H1 (cell line): ENCODE measurements around the gene FAM181A. TPM values are rescaled to one million over a fixed set of nuclear protein-coding genes. Genes with fewer than 3 reads are reported as not detected.

ENCODE experiments used
- CTCF ChIA-PET: fragments of 300-600 bp; sonication (Branson Sonifier 250); formaldehyde crosslinking; loops from one replicate; lab custom pipeline; 2021; ENCODE audit not compliant: partially characterized antibody; lab: Charles Lee
- POLR2A ChIA-PET: fragments of 300-600 bp; sonication (Branson Sonifier 250); formaldehyde crosslinking; loops from one replicate; lab custom pipeline; 2021; ENCODE audit warnings: inconsistent platforms; ENCODE audit not compliant: partially characterized antibody; lab: Charles Lee
- DNase-seq, 2 experiments: peaks; one replicate each; pipeline versions ENCODE4 v3.0.0 to v3.0.0-alpha.2; 2010 to 2022; ENCODE audit warnings: low spot score in 2 of 2, low read depth in 1 of 2, mixed read lengths in 1 of 2
- FAIRE-seq: peaks from 2 replicates; lab custom pipeline; 2011; peaks lifted over from hg19 to GRCh38; lab: Jason Lieb, UNC
- H2AFZ ChIP-seq: 2 replicates; pipeline ENCODE4 v1.8.1; 2012; ENCODE audit warnings: low read length, inconsistent platforms
- H2AK5ac ChIP-seq: 2 replicates; pipeline ENCODE4 v1.6.1; 2013; ENCODE audit warnings: low read depth, low read length
- H2BK120ac ChIP-seq: replicated peaks from 2 replicates; pipeline ENCODE3; 2013; ENCODE audit warnings: low read depth, low read length, inconsistent platforms
- H2BK12ac ChIP-seq: 2 replicates; pipeline ENCODE4 v1.6.1; 2013; ENCODE audit warnings: low read depth, low read length
- H2BK15ac ChIP-seq: 2 replicates; pipeline ENCODE4 v1.6.1; 2013; ENCODE audit warnings: low read length
- H2BK20ac ChIP-seq: 2 replicates; pipeline ENCODE4 v1.6.1; 2013; ENCODE audit warnings: low read length
- H2BK5ac ChIP-seq: 2 replicates; pipeline ENCODE4 v1.6.1; 2013; ENCODE audit warnings: low read depth, low read length
- H3K14ac ChIP-seq: 2 replicates; pipeline ENCODE4 v1.6.1; 2013; ENCODE audit warnings: inconsistent platforms; ENCODE audit not compliant: insufficient read length
- H3K18ac ChIP-seq: 2 replicates; pipeline ENCODE4 v1.6.1; 2013; ENCODE audit warnings: low read length; ENCODE audit errors: extremely low read depth
- H3K23ac ChIP-seq: 2 replicates; pipeline ENCODE4 v1.6.1; 2013; ENCODE audit warnings: inconsistent platforms; ENCODE audit not compliant: insufficient read length
- H3K23me2 ChIP-seq: 2 replicates; pipeline ENCODE4 v1.6.1; 2013; ENCODE audit warnings: low read depth, low read length
- H3K27ac ChIP-seq: 2 replicates; pipeline ENCODE4 v1.6.1; 2011; ENCODE audit warnings: low read depth, low read length, inconsistent platforms
- H3K27me3 ChIP-seq, 4 experiments: replicated peaks in 1 of 4; 1 replicate in 1 of 4; 2 replicates in 3 of 4; pipeline versions ENCODE4 v1.6.1 to v1.8.1; 2011 to 2013; ENCODE audit warnings: low read length in 3 of 4, mild to moderate bottlenecking in 3 of 4, inconsistent platforms in 2 of 4, mixed read lengths in 2 of 4, moderate library complexity in 1 of 4; ENCODE audit not compliant: control insufficient read depth in 3 of 4, insufficient read depth in 3 of 4; ENCODE audit errors: extremely low read depth in 1 of 4
- H3K36me3 ChIP-seq, 4 experiments: 2 replicates each; pipeline versions ENCODE4 v1.6.1 to v1.8.1; 2011 to 2013; ENCODE audit warnings: mild to moderate bottlenecking in 4 of 4, low read length in 3 of 4, moderate library complexity in 2 of 4, control low read depth in 1 of 4, inconsistent platforms in 1 of 4; ENCODE audit not compliant: insufficient read depth in 4 of 4, control insufficient read depth in 2 of 4
- H3K4ac ChIP-seq: replicated peaks from 2 replicates; pipeline ENCODE3; 2013; ENCODE audit warnings: low read length, low read depth, mixed read lengths, inconsistent platforms; ENCODE audit not compliant: insufficient read length
- H3K4me1 ChIP-seq, 4 experiments: replicated peaks in 1 of 4; 1 replicate in 1 of 4; 2 replicates in 3 of 4; pipeline versions ENCODE4 v1.6.1 to v1.8.1; 2011 to 2013; ENCODE audit warnings: low read length in 3 of 4, inconsistent platforms in 2 of 4, mixed read lengths in 1 of 4; ENCODE audit not compliant: insufficient read depth in 4 of 4, control insufficient read depth in 3 of 4
- H3K4me2 ChIP-seq, 2 experiments: 2 replicates each; pipeline versions ENCODE4 v1.6.1 to v1.8.1; 2011 to 2013; ENCODE audit warnings: low read depth in 2 of 2, low read length in 2 of 2, control low read depth in 1 of 2, inconsistent platforms in 1 of 2, mild to moderate bottlenecking in 1 of 2; ENCODE audit not compliant: insufficient read depth in 1 of 2
- H3K4me3 ChIP-seq, 4 experiments: fragments of 200-600, 300-600 bp in 1 of 4; sonication (generic), shearing (Covaris generic), sonication (Bioruptor Twin) in 1 of 4; 2 replicates each; pipeline versions ENCODE4 v1.5.1 to v1.8.1; 2011 to 2016; ENCODE audit warnings: low read length in 4 of 4, low read depth in 3 of 4, control low read depth in 2 of 4, inconsistent platforms in 2 of 4, mild to moderate bottlenecking in 2 of 4, mixed read lengths in 1 of 4, moderate library complexity in 1 of 4; ENCODE audit not compliant: insufficient read depth in 2 of 4; ENCODE audit errors: extremely low read depth in 1 of 4
- H3K56ac ChIP-seq: replicated peaks from 2 replicates; pipeline ENCODE3; 2013; ENCODE audit warnings: low read depth, mild to moderate bottlenecking, mixed read lengths, low read length, inconsistent platforms; ENCODE audit not compliant: insufficient read length
- H3K79me1 ChIP-seq: 2 replicates; pipeline ENCODE4 v1.6.1; 2013; ENCODE audit warnings: low read depth, low read length, control low read depth
- H3K79me2 ChIP-seq, 2 experiments: 2 replicates each; pipeline versions ENCODE4 v1.6.1 to v1.8.1; 2012 to 2013; ENCODE audit warnings: low read length in 2 of 2, mild to moderate bottlenecking in 2 of 2, inconsistent platforms in 1 of 2; ENCODE audit not compliant: insufficient read depth in 2 of 2, control insufficient read depth in 1 of 2
- H3K9ac ChIP-seq, 4 experiments: replicated peaks in 1 of 4; 1 replicate in 1 of 4; 2 replicates in 3 of 4; pipeline versions ENCODE4 v1.6.1 to v1.8.1; 2011 to 2013; ENCODE audit warnings: low read depth in 3 of 4, low read length in 3 of 4, control low read depth in 2 of 4, mild to moderate bottlenecking in 2 of 4, moderate library complexity in 2 of 4, inconsistent platforms in 1 of 4; ENCODE audit errors: extremely low read depth in 1 of 4
- H3K9me3 ChIP-seq, 2 experiments: 2 replicates each; pipeline versions ENCODE4 v1.6.1 to v1.8.1; 2012 to 2013; ENCODE audit warnings: mild to moderate bottlenecking in 2 of 2, moderate library complexity in 2 of 2, control low read depth in 1 of 2, inconsistent platforms in 1 of 2, low read depth in 1 of 2, low read length in 1 of 2, mixed read lengths in 1 of 2; ENCODE audit not compliant: insufficient read depth in 2 of 2
- H4K20me1 ChIP-seq, 2 experiments: replicated peaks in 1 of 2; 2 replicates each; pipeline versions ENCODE3 to v1.8.1; 2011 to 2013; ENCODE audit warnings: inconsistent platforms in 2 of 2, low read length in 2 of 2, mild to moderate bottlenecking in 1 of 2; ENCODE audit not compliant: insufficient read depth in 2 of 2, control insufficient read depth in 1 of 2
- H4K5ac ChIP-seq: 2 replicates; pipeline ENCODE4 v1.6.1; 2013; ENCODE audit warnings: low read length, low read depth, mixed read lengths, inconsistent platforms; ENCODE audit not compliant: insufficient read length
- H4K8ac ChIP-seq: 2 replicates; pipeline ENCODE4 v1.8.0; 2013; ENCODE audit warnings: mild to moderate bottlenecking, moderate library complexity, low read length, inconsistent platforms; ENCODE audit not compliant: insufficient read depth; ENCODE audit errors: extremely low read depth
- H4K91ac ChIP-seq: replicated peaks from 2 replicates; pipeline ENCODE3; 2013; ENCODE audit warnings: low read length, mixed read lengths, inconsistent platforms; ENCODE audit not compliant: insufficient read length
- KDM4A ChIP-seq: IDR thresholded peaks from one replicate; pipeline ENCODE4 v1.7.1; 2012; ENCODE audit warnings: low read depth, mild to moderate bottlenecking, moderate library complexity, low read length, inconsistent platforms; ENCODE audit not compliant: severe bottlenecking
- SUZ12 ChIP-seq: fragments of 200-600 bp; sonication (generic); IDR thresholded peaks from 2 replicates; pipeline ENCODE4 v1.6.1; 2012; ENCODE audit warnings: mild to moderate bottlenecking, inconsistent platforms, low read length, moderate library complexity, mixed read lengths
- WGBS, 2 experiments: shearing (Covaris generic) in 1 of 2; methylation state at CpG; one replicate each; pipeline versions ENCODE4 v1.1.6 to v1.1.7; 2013 to 2015; ENCODE audit warnings: low lambda C conversion rate in 2 of 2, mixed read lengths in 2 of 2, inconsistent platforms in 1 of 2, low coverage in 1 of 2, missing lambda C conversion rate in 1 of 2; ENCODE audit not compliant: insufficient replicate concordance in 2 of 2, insufficient coverage in 1 of 2, insufficient read length in 1 of 2; ENCODE audit errors: extremely low coverage in 1 of 2, missing lambda C conversion rate in 1 of 2; 5-methylcytosine and 5-hydroxymethylcytosine counted together
- polyA plus RNA-seq, 7 experiments: library from polyadenylated mRNA; depleted of rRNA in 3 of 7; stranded (reverse) in 5 of 7; unstranded in 2 of 7; fragments of >200 nt in 5 of 7; fragments of 200-250 nt in 2 of 7; gene quantifications; 1 replicate in 5 of 7; 2 replicates in 1 of 7; 4 replicates in 1 of 7; pipeline versions ENCODE4 v1.2.1 to v1.2.3, GENCODE V29; 2011 to 2013; ENCODE audit warnings: missing spikeins in 2 of 7, mixed read lengths in 2 of 7
- total RNA-seq: library from RNA; stranded (reverse); fragmentation: NEBNext Ultra II Directional; extraction: Animal tissue kit (Norgen Biotek cat#: 25700); gene quantifications from 2 replicates; pipeline ENCODE4 v1.2.1, GENCODE V29; 2021

Gene FAM181A
- total and polyA plus RNA-seq, 2 of the 8 experiments (the other 6 are each of a cell fraction or from before 2014, with no cell fraction given) = not detected

DNA sequence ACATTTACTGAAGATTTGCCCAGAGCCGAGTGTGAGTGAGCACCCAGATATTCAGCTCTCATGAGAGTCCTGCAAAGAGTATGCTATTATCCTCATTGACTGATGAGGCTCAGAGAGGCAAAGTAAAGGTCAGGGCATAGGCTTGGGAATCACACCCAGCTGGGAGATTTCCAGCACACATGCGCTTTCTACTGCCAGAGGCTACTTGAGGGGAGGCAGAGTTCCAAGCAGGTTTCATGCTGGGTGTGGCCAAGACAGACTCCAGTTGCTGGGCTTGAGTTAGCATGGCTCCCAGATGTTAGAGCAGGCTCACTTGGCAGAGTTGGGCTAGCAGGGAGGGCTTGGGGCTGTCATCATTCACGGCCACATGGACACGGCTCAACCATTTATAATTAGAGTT is 14.4 kb upstream of the FAM181A start:
- H2BK20ac ChIP-seq = no peak overlapping the region
- no peak overlapping the region for H3K23ac ChIP-seq
- H3K36me3 ChIP-seq = no peaks in the 10 kb centered on the region
- WGBS, 2 experiments = 90% methylated on average over 4 of the region's 4 CpGs; no CpG with 5 or more reads in 1 of the 2 experiments
- ChIA-PET POLR2A (no interaction called here), CTCF (interaction anchor here (1.1 to 3.0 kb wide), 3 partner anchors 9 to 265 kb away, joined by 4 to 12 read pairs (median 7); no protein-coding TSS in a partner anchor)
- H3K18ac ChIP-seq = no peak overlapping the region
- H3K79me1 ChIP-seq = no peaks in the 10 kb centered on the region
- no peak overlapping the region for H3K4me2 ChIP-seq
- FAIRE-seq (no peak), DNase-seq (no peak)
- H2AFZ ChIP-seq = no peak overlapping the region
- no peak for TF ChIP-seq SUZ12
- TF ChIP-seq KDM4A = no peak
- no peak overlapping the region for H3K9ac ChIP-seq
- H3K79me2 ChIP-seq = no peaks in the 10 kb centered on the region
- H4K5ac ChIP-seq = no peak overlapping the region
- no peak overlapping the region for H2BK5ac ChIP-seq
- no peak overlapping the region for H3K27ac ChIP-seq
- H2AK5ac ChIP-seq = no peak overlapping the region
- H3K56ac ChIP-seq = no peak overlapping the region
- no peak overlapping the region for H3K4me3 ChIP-seq
- H3K4me1 ChIP-seq = no peaks in the 10 kb centered on the region
- H3K9me3 ChIP-seq = no peaks in the 10 kb centered on the region
- no peak overlapping the region for H3K4ac ChIP-seq
- H4K20me1 ChIP-seq = no peaks in the 10 kb centered on the region
- no peak overlapping the region for H2BK120ac ChIP-seq
- H3K27me3 ChIP-seq = no peaks in the 10 kb centered on the region
- no peak overlapping the region for H4K8ac ChIP-seq
- H4K91ac ChIP-seq = no peak overlapping the region
- H3K14ac ChIP-seq = no peak overlapping the region
- H3K23me2 ChIP-seq = no peaks in the 10 kb centered on the region; the same call in 1 of the 2 replicates
- no peak overlapping the region for H2BK15ac ChIP-seq
- H2BK12ac ChIP-seq = no peak overlapping the region
